ENCODE measurements around the gene UBE2J2.
"Not testable (repeated sequence)": the region's sequence is repeated elsewhere in the genome, so short reads cannot be mapped to it uniquely, and the experiment has no call there.

The UBE2J2 gene

GRCh38 chr1:1273512-1274298 is at the start of gene UBE2J2:
UBE2J2 (minus strand) TSS chr1:1273854; CDS start chr1:1267992, 5,862 bp downstream.
- DNase-seq, result peak; percentile 10 to 61

- DNase-seq, result no peak
Measured at GRCh38 chr1:1322952-1323351, 49.3 kb upstream of the UBE2J2 start.

DNA sequence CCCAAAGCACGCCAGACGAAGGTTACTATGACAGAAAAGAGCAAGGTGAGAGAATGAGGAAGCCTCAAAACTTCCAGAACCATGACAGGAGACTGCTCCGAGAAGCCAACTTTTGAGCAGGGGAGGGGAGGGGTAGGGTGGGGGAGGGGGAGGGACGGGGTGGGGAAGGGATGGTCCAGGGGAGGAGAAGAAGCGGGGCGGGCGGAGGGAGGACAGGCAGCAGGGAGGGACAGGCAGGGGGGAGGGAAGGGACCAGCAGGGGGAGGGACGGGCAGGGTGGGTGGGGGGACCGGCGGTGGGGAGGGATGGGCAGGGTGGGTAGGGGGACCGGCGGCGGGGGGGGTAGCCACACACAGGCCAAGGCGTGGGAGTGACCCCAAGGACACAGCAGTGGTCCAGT is 48.8 kb upstream of the UBE2J2 start:
- no peak for DNase-seq

DNA sequence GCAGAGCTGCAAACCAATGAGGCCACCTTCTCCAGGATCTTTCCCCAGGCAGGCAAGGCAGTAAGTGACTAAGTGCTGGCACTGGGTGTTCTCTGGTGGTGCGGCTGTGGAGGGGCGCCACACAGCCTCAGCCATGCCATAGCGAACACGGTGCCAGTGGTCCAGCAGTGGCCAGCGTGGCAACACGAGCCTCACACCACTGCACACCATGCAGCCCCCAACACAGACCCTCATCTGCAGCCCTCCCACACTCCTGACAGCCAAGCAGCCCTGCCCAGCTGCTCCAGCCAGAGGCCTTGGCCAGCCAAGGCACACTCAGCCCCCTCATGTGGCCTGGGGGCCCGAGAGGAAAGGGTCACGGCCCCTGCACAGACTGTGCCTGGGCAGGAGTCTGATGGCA is 47.8 kb upstream of the UBE2J2 start:
- DNase-seq, result no peak

DNA sequence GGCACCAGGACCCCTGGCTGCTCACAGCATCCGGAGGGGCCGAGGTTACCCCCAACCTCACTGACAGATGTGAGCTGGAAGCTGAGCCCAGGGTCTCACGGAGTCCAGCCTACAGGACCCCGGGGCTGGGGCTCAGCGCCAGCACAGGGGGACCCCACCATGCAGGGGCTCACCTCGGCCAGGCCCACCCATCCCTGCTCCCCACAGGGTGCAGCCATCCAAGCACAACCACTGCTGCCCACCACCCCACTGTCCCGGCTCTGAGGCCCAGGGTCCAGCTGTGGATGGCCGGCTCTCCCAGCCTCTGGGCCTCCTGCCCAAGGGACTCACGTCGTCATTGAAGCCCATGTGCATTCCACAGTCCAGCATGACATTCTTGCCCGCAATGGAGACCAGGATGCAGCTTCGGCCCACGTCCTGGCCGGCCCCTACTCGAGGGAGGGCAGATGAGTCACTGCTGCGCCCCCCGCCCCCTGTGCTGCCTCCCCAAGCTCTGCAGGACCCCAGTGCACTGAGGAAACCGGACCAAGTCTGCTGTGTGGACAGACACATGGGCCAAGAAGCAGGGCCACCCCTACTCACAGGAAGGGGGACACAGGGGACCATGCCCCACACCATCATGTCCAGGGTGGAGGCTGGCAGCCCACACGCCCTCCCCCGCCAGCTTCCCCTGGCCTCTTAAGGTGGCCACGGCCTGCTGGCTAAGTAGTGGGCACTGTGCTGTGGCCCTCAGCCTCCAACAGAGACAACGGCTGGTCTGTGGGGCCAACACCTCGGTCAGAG is 47.2 kb upstream of the UBE2J2 start:
- no peak for DNase-seq

DNA sequence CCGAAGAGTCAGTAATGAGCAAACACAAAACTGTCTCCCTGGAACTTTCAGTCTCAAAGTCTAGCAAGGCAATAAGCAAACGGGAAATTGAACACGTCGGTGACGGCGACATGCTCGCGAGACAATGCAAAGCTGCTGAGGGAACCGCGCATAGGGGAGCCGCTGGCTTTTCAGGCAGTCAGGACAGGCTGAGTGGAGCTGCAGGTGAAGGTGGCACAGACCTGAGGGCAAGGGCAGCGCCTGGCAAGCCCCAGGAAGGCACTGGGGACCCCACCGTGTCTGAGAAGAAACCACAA is 45.9 kb upstream of the UBE2J2 start:
- no peak for DNase-seq

- DNase-seq, result no peak
Measured at GRCh38 chr1:1318777-1319645, 45.4 kb upstream of the UBE2J2 start.

GRCh38 chr1:1318131-1318652 is 44.5 kb upstream of the UBE2J2 start:
- DNase-seq, result no peak

DNA sequence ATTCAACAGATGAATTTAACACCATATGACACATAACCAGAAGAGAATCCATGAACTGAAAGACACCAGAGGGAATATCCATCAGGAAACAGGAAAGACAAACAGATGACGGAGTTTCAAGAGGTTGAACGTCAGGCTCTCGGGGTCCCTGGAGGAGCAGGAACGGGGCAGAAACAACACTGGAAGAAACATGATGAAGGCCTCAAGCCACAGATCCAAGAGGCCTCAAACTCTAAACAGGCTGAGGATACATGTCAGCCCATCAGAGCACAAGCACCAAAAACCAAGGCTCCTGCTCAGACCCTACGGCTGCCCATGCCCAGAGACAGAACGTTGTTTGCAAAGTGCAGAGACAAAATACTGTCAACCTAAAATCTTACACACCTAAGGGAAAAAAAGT is 43.8 kb upstream of the UBE2J2 start:
- no peak for DNase-seq

GRCh38 chr1:1316199-1316598 is 42.5 kb upstream of the UBE2J2 start:
- not testable (repeated sequence) for DNase-seq

DNA sequence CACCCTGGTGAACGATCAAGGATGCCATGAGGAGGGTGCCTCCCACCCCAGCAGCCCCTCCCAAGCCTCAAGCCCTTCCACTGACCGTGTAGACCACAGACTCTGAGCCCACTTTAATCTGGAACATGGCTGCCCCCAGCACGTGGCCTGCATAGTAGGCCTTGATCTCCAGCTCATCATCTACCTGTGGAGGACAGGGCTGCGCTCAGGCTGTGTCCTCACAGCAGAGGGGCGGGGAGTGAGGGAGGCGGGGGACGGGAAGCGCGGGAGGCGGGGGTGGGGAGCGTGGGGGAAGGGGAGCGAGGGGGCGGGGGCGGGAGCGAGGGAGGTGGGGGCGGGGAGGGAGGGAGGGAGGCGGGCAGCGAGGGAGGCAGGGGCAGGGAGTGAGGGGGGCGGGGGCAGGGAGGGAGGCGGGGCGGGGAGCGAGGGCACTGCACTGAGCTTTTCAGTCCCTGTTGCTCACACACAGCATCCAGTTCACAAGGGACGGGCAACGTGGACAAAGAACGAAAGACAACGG is 41.8 kb upstream of the UBE2J2 start:
- DNase-seq, result no peak

- DNase-seq, result no peak
Measured at GRCh38 chr1:1314678-1315335, 41.2 kb upstream of the UBE2J2 start.

DNA sequence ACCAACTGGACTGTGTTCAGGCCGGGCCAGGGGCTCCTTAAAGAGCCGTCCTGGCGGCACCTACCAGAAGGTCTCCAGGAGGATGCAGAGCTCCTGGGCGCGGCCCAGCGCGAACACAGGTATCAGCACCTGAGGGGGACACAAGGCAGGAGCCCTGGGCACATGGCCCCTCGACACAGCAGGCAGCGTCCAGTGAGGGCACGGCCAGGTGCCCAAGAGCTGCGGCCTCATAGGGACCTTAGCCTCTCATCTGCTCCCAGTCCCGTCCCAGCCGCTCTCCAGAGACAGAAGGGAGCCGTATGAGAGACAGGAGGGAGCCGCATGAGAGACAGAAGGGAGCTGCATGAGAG is 40.6 kb upstream of the UBE2J2 start:
- DNase-seq, result no peak

- DNase-seq, result no peak
Measured at GRCh38 chr1:1313500-1314236, 40.0 kb upstream of the UBE2J2 start.

- no peak for DNase-seq
Measured at GRCh38 chr1:1312450-1313314, 39.0 kb upstream of the UBE2J2 start.

DNA sequence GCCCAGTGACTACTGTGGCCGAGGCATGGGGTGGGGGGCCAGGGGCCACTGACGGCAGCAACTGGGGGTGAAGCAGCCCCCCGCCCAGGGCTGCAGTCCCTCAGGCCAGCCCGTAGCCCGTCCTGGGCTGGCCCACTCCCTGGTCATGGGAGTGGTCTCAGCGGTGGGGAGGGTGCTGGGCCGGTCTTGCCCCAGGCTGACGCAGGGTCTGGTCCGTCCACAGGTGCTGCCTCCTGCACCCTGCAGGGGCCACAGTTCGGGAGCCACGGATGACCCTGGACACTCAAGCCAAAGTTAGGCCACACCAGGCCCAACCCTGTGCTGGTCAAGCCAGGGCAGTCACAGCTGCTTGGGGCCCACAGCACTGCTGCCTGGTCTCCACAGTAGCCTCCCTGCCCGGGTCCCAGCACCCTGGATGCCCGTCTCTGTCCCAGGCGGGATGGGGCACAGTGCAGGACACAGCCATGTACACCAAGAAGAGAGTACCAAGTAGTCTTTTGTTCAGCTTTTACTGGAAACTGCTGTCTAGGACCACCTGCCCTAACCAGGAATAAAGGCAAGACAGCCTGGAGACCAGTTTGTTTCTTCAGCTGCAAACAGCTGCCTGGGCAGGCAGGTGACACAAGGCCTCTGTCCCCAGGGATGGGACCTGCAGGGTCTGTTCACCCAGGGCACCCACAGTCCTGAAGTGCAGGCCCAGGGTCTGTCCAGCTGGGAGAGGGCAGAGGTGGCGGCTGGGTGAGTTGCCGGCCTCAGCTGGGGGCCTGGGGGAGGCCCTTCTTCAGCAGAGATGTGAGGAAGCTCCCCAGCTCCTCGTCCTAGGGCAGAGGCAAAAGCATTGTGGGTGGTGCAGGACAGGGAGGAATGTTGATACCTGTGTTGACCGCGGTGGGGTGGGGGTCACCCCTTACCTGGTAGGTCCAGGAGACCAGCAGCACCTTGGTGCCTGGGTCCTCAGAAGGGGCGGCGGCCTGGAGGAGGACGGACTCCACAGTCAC is 37.8 kb upstream of the UBE2J2 start:
- no peak for DNase-seq

DNA sequence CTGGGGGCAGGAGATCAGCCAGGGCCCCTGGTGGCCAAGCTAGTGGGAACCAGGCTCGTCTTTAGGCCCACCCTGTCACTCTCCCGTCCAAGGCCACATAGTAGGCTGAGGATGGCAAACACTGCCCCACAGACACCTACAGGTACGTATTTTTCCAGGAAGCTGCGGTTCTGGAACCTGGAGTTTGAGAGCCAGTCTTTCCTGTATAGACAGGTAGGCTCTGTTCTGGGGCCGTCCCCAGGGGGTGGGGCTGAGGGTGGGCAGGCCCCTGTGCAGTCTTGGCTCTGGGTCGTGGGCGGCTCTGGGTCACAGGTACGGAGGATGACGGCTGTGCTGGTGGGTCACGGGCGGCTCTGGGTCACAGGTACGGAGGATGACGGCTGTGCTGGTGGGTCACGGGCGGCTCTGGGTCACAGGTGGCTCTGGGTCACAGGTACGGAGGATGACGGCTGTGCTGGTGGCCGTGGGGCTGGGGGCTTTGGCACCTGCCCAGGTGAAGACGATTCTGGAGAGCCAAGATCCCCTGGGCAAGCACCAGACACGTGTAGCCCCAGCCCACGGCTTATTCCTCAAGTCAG is 36.9 kb upstream of the UBE2J2 start:
- DNase-seq, result no peak

DNA sequence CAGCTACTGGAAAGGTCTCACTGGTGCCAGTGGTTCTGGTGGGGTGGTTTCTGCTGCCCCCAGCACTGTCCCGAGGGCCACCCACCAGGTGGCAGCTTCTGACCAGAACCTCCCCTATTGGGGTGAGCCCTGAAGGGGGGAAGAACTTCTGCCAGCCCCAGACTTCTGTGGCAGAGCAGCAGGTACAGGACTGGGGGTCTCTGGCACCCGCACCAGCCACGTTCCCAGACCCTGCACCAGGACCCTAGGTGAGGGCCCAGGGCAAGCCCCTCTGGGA is 36.4 kb upstream of the UBE2J2 start:
- DNase-seq, result no peak
